ENCODE data around the gene APBB1. TPM values are rescaled to one million over a fixed set of nuclear protein-coding genes. Genes with fewer than 3 reads are reported as not detected.

The APBB1 gene
- total RNA-seq, 1 donor from 2014 or later, result 33.0 TPM

GRCh38 chr11:6438979-6439571, 20.2 kb upstream of the APBB1 start:
- H3K4me3 Mint-ChIP-seq (ENCODE audit: low read depth), result no peak overlapping the region
- no peaks in the 10 kb centered on the region for H3K36me3 Mint-ChIP-seq (ENCODE audit: low read depth)
- intact Hi-C loops (cut with micrococcal nuclease), result loop anchor here (5.0 kb wide), 1 partner anchor 47 kb away; the partner anchor contains the start of gene SMPD1

GRCh38 chr11:6437993-6438392, 19.1 kb upstream of the APBB1 start:
- Mint-ChIP-seq H3K4me3 (ENCODE audit: low read depth) (no peak overlapping the region), H3K4me1 (ENCODE audit: low read depth) (peaks cover 5% of the 10 kb centered on the region), H3K27me3 (ENCODE audit: low read depth) (no peaks in the 10 kb centered on the region), H3K36me3 (ENCODE audit: low read depth) (no peaks in the 10 kb centered on the region), H3K9me3 (no peaks in the 10 kb centered on the region), H3K27ac (no peak overlapping the region)
- no peak for DNase-seq (ENCODE audit: low spot score)
- intact Hi-C loops (cut with micrococcal nuclease), result loop anchor here (5.0 kb wide), 1 partner anchor 46 kb away; the partner anchor contains the start of gene SMPD1

More at GRCh38 chr11:6438979-6439571, 20.2 kb upstream of the APBB1 start:
- Mint-ChIP-seq H3K4me1 (ENCODE audit: low read depth) (peaks cover 5% of the 10 kb centered on the region), H3K27me3 (ENCODE audit: low read depth) (no peaks in the 10 kb centered on the region), H3K9me3 (no peaks in the 10 kb centered on the region), H3K27ac (no peak overlapping the region)
- no peak for DNase-seq (ENCODE audit: low spot score)

GRCh38 chr11:6437423-6437822, 18.5 kb upstream of the APBB1 start:
- no peak for DNase-seq (ENCODE audit: low spot score)
- Mint-ChIP-seq H3K27me3 (ENCODE audit: low read depth) (no peaks in the 10 kb centered on the region), H3K4me1 (ENCODE audit: low read depth) (peaks cover 5% of the 10 kb centered on the region), H3K9me3 (no peaks in the 10 kb centered on the region), H3K36me3 (ENCODE audit: low read depth) (no peaks in the 10 kb centered on the region), H3K27ac (no peak overlapping the region), H3K4me3 (ENCODE audit: low read depth) (no peak overlapping the region)
- intact Hi-C loops (cut with micrococcal nuclease), result loop anchor here (5.0 kb wide), 1 partner anchor 45 kb away; the partner anchor contains the start of gene SMPD1

- Mint-ChIP-seq H3K4me3 (ENCODE audit: low read depth) (no peak overlapping the region), H3K27ac (no peak overlapping the region), H3K9me3 (no peaks in the 10 kb centered on the region), H3K4me1 (ENCODE audit: low read depth) (peaks cover 5% of the 10 kb centered on the region), H3K27me3 (ENCODE audit: low read depth) (no peaks in the 10 kb centered on the region), H3K36me3 (ENCODE audit: low read depth) (no peaks in the 10 kb centered on the region)
- intact Hi-C loops (cut with micrococcal nuclease), result no loop called here
- DNase-seq (ENCODE audit: low spot score), result no peak
These were observed 15.2 kb upstream of the APBB1 start for GRCh38 chr11:6433998-6434660.

- DNase-seq (ENCODE audit: low spot score), result no peak
- Mint-ChIP-seq H3K4me3 (ENCODE audit: low read depth) (no peak overlapping the region), H3K27me3 (ENCODE audit: low read depth) (peaks cover 9% of the 10 kb centered on the region), H3K4me1 (ENCODE audit: low read depth) (peaks cover 5% of the 10 kb centered on the region), H3K9me3 (no peaks in the 10 kb centered on the region), H3K27ac (no peak overlapping the region), H3K36me3 (ENCODE audit: low read depth) (no peaks in the 10 kb centered on the region)
- intact Hi-C loops (cut with micrococcal nuclease), result no loop called here
These were observed 13.0 kb upstream of the APBB1 start for GRCh38 chr11:6431861-6432260.

GRCh38 chr11:6427516-6427915, 8.6 kb upstream of the APBB1 start:
- Mint-ChIP-seq H3K27ac (no peak overlapping the region), H3K4me1 (ENCODE audit: low read depth) (no peaks in the 10 kb centered on the region), H3K9me3 (no peaks in the 10 kb centered on the region), H3K27me3 (ENCODE audit: low read depth) (peaks cover 39% of the 10 kb centered on the region), H3K4me3 (ENCODE audit: low read depth) (no peak overlapping the region), H3K36me3 (ENCODE audit: low read depth) (no peaks in the 10 kb centered on the region)
- intact Hi-C loops (cut with micrococcal nuclease), result no loop called here
- no peak for DNase-seq (ENCODE audit: low spot score)

GRCh38 chr11:6420677-6421076, 1.8 kb upstream of the APBB1 start:
- Mint-ChIP-seq H3K9me3 (no peaks in the 10 kb centered on the region), H3K4me1 (ENCODE audit: low read depth) (peaks cover 4% of the 10 kb centered on the region), H3K27ac (no peak overlapping the region), H3K36me3 (ENCODE audit: low read depth) (no peaks in the 10 kb centered on the region), H3K27me3 (ENCODE audit: low read depth) (peaks cover 42% of the 10 kb centered on the region), H3K4me3 (ENCODE audit: low read depth) (no peak overlapping the region)
- no peak for DNase-seq (ENCODE audit: low spot score)
- intact Hi-C loops (cut with micrococcal nuclease), result no loop called here

- DNase-seq (ENCODE audit: low spot score), result no peak
- H3K4me1 Mint-ChIP-seq (ENCODE audit: low read depth), result peaks cover 4% of the 10 kb centered on the region
- no peaks in the 10 kb centered on the region for H3K9me3 Mint-ChIP-seq
- H3K27me3 Mint-ChIP-seq (ENCODE audit: low read depth), result peaks cover 25% of the 10 kb centered on the region
- H3K27ac Mint-ChIP-seq, result no peak overlapping the region
- H3K36me3 Mint-ChIP-seq (ENCODE audit: low read depth), result no peaks in the 10 kb centered on the region
- intact Hi-C loops (cut with micrococcal nuclease), result loop anchor here (1.0 to 10.0 kb wide), 5 partner anchors 16 to 266 kb away; partner anchors contain the start of genes CAVIN3, MRPL17, SMPD1 and TAF10
- H3K4me3 Mint-ChIP-seq (ENCODE audit: low read depth), result no peak overlapping the region
These were observed 311 bp downstream of the APBB1 start for GRCh38 chr11:6418557-6419008.

GRCh38 chr11:6417907-6418556, 862 bp downstream of the APBB1 start:
- intact Hi-C loops (cut with micrococcal nuclease), result loop anchor here (5.0 to 10.0 kb wide), 3 partner anchors 96 to 267 kb away; partner anchors contain the start of genes CAVIN3, MRPL17, TAF10 and TPP1
- no peak for DNase-seq (ENCODE audit: low spot score)
- Mint-ChIP-seq H3K4me1 (ENCODE audit: low read depth) (peaks cover 7% of the 10 kb centered on the region), H3K4me3 (ENCODE audit: low read depth) (no peak overlapping the region), H3K36me3 (ENCODE audit: low read depth) (peaks cover 2% of the 10 kb centered on the region), H3K27me3 (ENCODE audit: low read depth) (peaks cover 20% of the 10 kb centered on the region), H3K9me3 (no peaks in the 10 kb centered on the region), H3K27ac (no peak overlapping the region)

GRCh38 chr11:6415797-6416196, 3.1 kb downstream of the APBB1 start:
- Mint-ChIP-seq H3K9me3 (no peaks in the 10 kb centered on the region), H3K4me1 (ENCODE audit: low read depth) (peaks cover 8% of the 10 kb centered on the region), H3K4me3 (ENCODE audit: low read depth) (no peak overlapping the region), H3K36me3 (ENCODE audit: low read depth) (peaks cover 7% of the 10 kb centered on the region), H3K27ac (no peak overlapping the region), H3K27me3 (ENCODE audit: low read depth) (peaks cover 5% of the 10 kb centered on the region)
- DNase-seq (ENCODE audit: low spot score), result no peak
- intact Hi-C loops (cut with micrococcal nuclease), result loop anchor here (1.0 to 10.0 kb wide), 4 partner anchors 13 to 269 kb away; partner anchors contain the start of genes CAVIN3, MRPL17, TAF10 and TPP1

- Mint-ChIP-seq H3K27ac (no peak overlapping the region), H3K4me1 (ENCODE audit: low read depth) (peaks cover 8% of the 10 kb centered on the region), H3K4me3 (ENCODE audit: low read depth) (no peak overlapping the region), H3K27me3 (ENCODE audit: low read depth) (peaks cover 1% of the 10 kb centered on the region), H3K36me3 (ENCODE audit: low read depth) (peaks cover 12% of the 10 kb centered on the region), H3K9me3 (no peaks in the 10 kb centered on the region)
- intact Hi-C loops (cut with micrococcal nuclease), result loop anchor here (1.0 to 10.0 kb wide), 4 partner anchors 13 to 270 kb away; partner anchors contain the start of genes CAVIN3, MRPL17, TAF10 and TPP1
- DNase-seq (ENCODE audit: low spot score), result no peak
These were observed 4.0 kb downstream of the APBB1 start for GRCh38 chr11:6414874-6415328.

GRCh38 chr11:6413791-6414201, 5.1 kb downstream of the APBB1 start:
- no peaks in the 10 kb centered on the region for H3K9me3 Mint-ChIP-seq
- H3K27me3 Mint-ChIP-seq (ENCODE audit: low read depth), result no peaks in the 10 kb centered on the region
- H3K36me3 Mint-ChIP-seq (ENCODE audit: low read depth), result peaks cover 20% of the 10 kb centered on the region
- peaks cover 4% of the 10 kb centered on the region for H3K4me1 Mint-ChIP-seq (ENCODE audit: low read depth)
- H3K27ac Mint-ChIP-seq, result no peak overlapping the region
- intact Hi-C loops (cut with micrococcal nuclease), result loop anchor here (10.0 kb wide), 2 partner anchors 201 to 271 kb away; partner anchors contain the start of genes MRPL17, TAF10 and TPP1
- DNase-seq (ENCODE audit: low spot score), result peak; percentile 41
- H3K4me3 Mint-ChIP-seq (ENCODE audit: low read depth), result no peak overlapping the region

Data from activated T-helper 2 cell treated with anti-CD3 and anti-CD28 coated beads, Interferon-gamma antibody, Interleukin-2, Interleukin-4, amounts not matched to agents 10 μg/mL and 5 μg/mL and 100 μg/mL, durations not matched to agents 14 hours and 24 hours and 36 hours (primary cell).